ENCODE data around the gene DNAH8. TPM values are rescaled to one million over a fixed set of nuclear protein-coding genes. Genes with fewer than 3 reads are reported as not detected.
A peak's percentile ranks its signal among the peaks of the same experiment; 100 is the strongest.

The DNAH8 gene
- total RNA-seq, 2 experiments from 2014 or later = 0.03 to 0.05 TPM

- H3K36me3 Mint-ChIP-seq (ENCODE audit: low read depth) = no peaks in the 10 kb centered on the region
- H3K27ac Mint-ChIP-seq = no peak overlapping the region
- DNase-seq = no peak
- POLR2A ChIA-PET = no interaction called here
- peaks cover 14% of the 10 kb centered on the region for H3K27me3 Mint-ChIP-seq
- CTCF ChIA-PET = interaction anchor here (0.6 kb wide), 1 partner anchor 811 kb away, joined by 4 read pairs; no protein-coding TSS in a partner anchor
- H3K4me1 Mint-ChIP-seq = peaks cover 17% of the 10 kb centered on the region
- H3K4me3 Mint-ChIP-seq = no peak overlapping the region
- no peaks in the 10 kb centered on the region for H3K9me3 Mint-ChIP-seq
Measured at GRCh38 chr6:38730140-38730862, 15.2 kb downstream of the DNAH8 start.

GRCh38 chr6:38736951-38737350 lies 21.8 kb downstream of the DNAH8 start:
- Mint-ChIP-seq H3K4me1 (no peaks in the 10 kb centered on the region), H3K27ac (no peak overlapping the region), H3K36me3 (ENCODE audit: low read depth) (no peaks in the 10 kb centered on the region), H3K27me3 (peaks cover 48% of the 10 kb centered on the region), H3K4me3 (no peak overlapping the region), H3K9me3 (no peaks in the 10 kb centered on the region)
- CTCF ChIA-PET = no interaction called here
- POLR2A ChIA-PET = no interaction called here
- DNase-seq = no peak

- no peak overlapping the region for H3K4me3 Mint-ChIP-seq
- no peaks in the 10 kb centered on the region for H3K36me3 Mint-ChIP-seq (ENCODE audit: low read depth)
- H3K27me3 Mint-ChIP-seq = peaks cover 52% of the 10 kb centered on the region
- CTCF ChIA-PET = no interaction called here
- H3K4me1 Mint-ChIP-seq = no peaks in the 10 kb centered on the region
- H3K27ac Mint-ChIP-seq = no peak overlapping the region
- DNase-seq = no peak
- no peaks in the 10 kb centered on the region for H3K9me3 Mint-ChIP-seq
- POLR2A ChIA-PET = no interaction called here
Measured at GRCh38 chr6:38738261-38738660, 23.1 kb downstream of the DNAH8 start.

- H3K27me3 Mint-ChIP-seq = peaks cover 53% of the 10 kb centered on the region
Measured at GRCh38 chr6:38739532-38739931, 24.4 kb downstream of the DNAH8 start.

GRCh38 chr6:38749473-38749872 lies 34.4 kb downstream of the DNAH8 start:
- CTCF ChIA-PET = interaction anchor here (0.6 kb wide), 1 partner anchor 488 kb away, joined by 3 read pairs; no protein-coding TSS in a partner anchor

More at GRCh38 chr6:38739532-38739931, 24.4 kb downstream of the DNAH8 start:
- Mint-ChIP-seq H3K4me1 (no peaks in the 10 kb centered on the region), H3K27ac (no peak overlapping the region), H3K36me3 (ENCODE audit: low read depth) (no peaks in the 10 kb centered on the region), H3K9me3 (no peaks in the 10 kb centered on the region), H3K4me3 (no peak overlapping the region)
- POLR2A ChIA-PET = no interaction called here
- no peak for DNase-seq
- CTCF ChIA-PET = no interaction called here

GRCh38 chr6:38750968-38751615 lies 36.0 kb downstream of the DNAH8 start:
- H3K36me3 Mint-ChIP-seq (ENCODE audit: low read depth) = no peaks in the 10 kb centered on the region
- POLR2A ChIA-PET = no interaction called here
- peaks cover 2% of the 10 kb centered on the region for H3K27me3 Mint-ChIP-seq
- H3K9me3 Mint-ChIP-seq = no peaks in the 10 kb centered on the region
- H3K27ac Mint-ChIP-seq = no peak overlapping the region
- CTCF ChIA-PET = interaction anchor here (1.0 kb wide), 1 partner anchor 8 kb away, joined by 3 read pairs; no protein-coding TSS in a partner anchor
- H3K4me1 Mint-ChIP-seq = peaks cover 6% of the 10 kb centered on the region
- DNase-seq = no peak
- no peak overlapping the region for H3K4me3 Mint-ChIP-seq

More at GRCh38 chr6:38749473-38749872, 34.4 kb downstream of the DNAH8 start:
- Mint-ChIP-seq H3K27me3 (peaks cover 7% of the 10 kb centered on the region), H3K36me3 (ENCODE audit: low read depth) (no peaks in the 10 kb centered on the region), H3K4me1 (peaks cover 6% of the 10 kb centered on the region), H3K27ac (no peak overlapping the region), H3K4me3 (no peak overlapping the region), H3K9me3 (no peaks in the 10 kb centered on the region)
- POLR2A ChIA-PET = no interaction called here
- no peak for DNase-seq

GRCh38 chr6:38753707-38754106 lies 38.6 kb downstream of the DNAH8 start:
- Mint-ChIP-seq H3K4me3 (no peak overlapping the region), H3K27me3 (no peaks in the 10 kb centered on the region), H3K27ac (no peak overlapping the region), H3K36me3 (ENCODE audit: low read depth) (no peaks in the 10 kb centered on the region), H3K4me1 (peaks cover 6% of the 10 kb centered on the region), H3K9me3 (no peaks in the 10 kb centered on the region)
- ChIA-PET POLR2A (no interaction called here), CTCF (no interaction called here)
- no peak for DNase-seq

- no peaks in the 10 kb centered on the region for H3K9me3 Mint-ChIP-seq
- no peak overlapping the region for H3K27ac Mint-ChIP-seq
- ChIA-PET CTCF (interaction anchor here (1.5 kb wide), 1 partner anchor 18 kb away, joined by 3 read pairs; no protein-coding TSS in a partner anchor), POLR2A (no interaction called here)
- no peaks in the 10 kb centered on the region for H3K4me1 Mint-ChIP-seq
- H3K36me3 Mint-ChIP-seq (ENCODE audit: low read depth) = no peaks in the 10 kb centered on the region
- H3K27me3 Mint-ChIP-seq = peaks cover 2% of the 10 kb centered on the region
- no peak for DNase-seq
- no peak overlapping the region for H3K4me3 Mint-ChIP-seq
Measured at GRCh38 chr6:38755207-38755606, 40.1 kb downstream of the DNAH8 start.

- H3K27me3 Mint-ChIP-seq = peaks cover 2% of the 10 kb centered on the region
- ChIA-PET CTCF (interaction anchor here (1.5 kb wide), 1 partner anchor 18 kb away, joined by 3 read pairs; no protein-coding TSS in a partner anchor), POLR2A (no interaction called here)
- H3K27ac Mint-ChIP-seq = no peak overlapping the region
- no peaks in the 10 kb centered on the region for H3K9me3 Mint-ChIP-seq
- no peaks in the 10 kb centered on the region for H3K36me3 Mint-ChIP-seq (ENCODE audit: low read depth)
- DNase-seq = no peak
- H3K4me3 Mint-ChIP-seq = no peak overlapping the region
- no peaks in the 10 kb centered on the region for H3K4me1 Mint-ChIP-seq
Measured at GRCh38 chr6:38755874-38756273, 40.8 kb downstream of the DNAH8 start.

- ChIA-PET CTCF (interaction anchor here (1.5 kb wide), 1 partner anchor 13 kb away, joined by 4 read pairs; no protein-coding TSS in a partner anchor), POLR2A (no interaction called here)
- Mint-ChIP-seq H3K36me3 (ENCODE audit: low read depth) (peaks cover 3% of the 10 kb centered on the region), H3K9me3 (no peaks in the 10 kb centered on the region), H3K27ac (no peak overlapping the region), H3K4me3 (no peak overlapping the region), H3K27me3 (peaks cover 6% of the 10 kb centered on the region), H3K4me1 (no peaks in the 10 kb centered on the region)
- no peak for DNase-seq
Measured at GRCh38 chr6:38760097-38760496, 45.0 kb downstream of the DNAH8 start.

GRCh38 chr6:38762848-38763247 lies 47.7 kb downstream of the DNAH8 start:
- Mint-ChIP-seq H3K27me3 (peaks cover 6% of the 10 kb centered on the region), H3K9me3 (no peaks in the 10 kb centered on the region), H3K4me3 (no peak overlapping the region), H3K27ac (no peak overlapping the region), H3K36me3 (ENCODE audit: low read depth) (peaks cover 3% of the 10 kb centered on the region), H3K4me1 (peaks cover 5% of the 10 kb centered on the region)
- no peak for DNase-seq
- ChIA-PET CTCF (interaction anchor here (1.4 kb wide), 1 partner anchor 10 kb away, joined by 4 read pairs; no protein-coding TSS in a partner anchor), POLR2A (no interaction called here)

GRCh38 chr6:38767560-38767959 lies 52.4 kb downstream of the DNAH8 start:
- ChIA-PET POLR2A (no interaction called here), CTCF (no interaction called here)
- peaks cover 3% of the 10 kb centered on the region for H3K36me3 Mint-ChIP-seq (ENCODE audit: low read depth)

GRCh38 chr6:38773338-38773737 lies 58.2 kb downstream of the DNAH8 start:
- peaks cover 10% of the 10 kb centered on the region for H3K27me3 Mint-ChIP-seq
- peaks cover 4% of the 10 kb centered on the region for H3K4me1 Mint-ChIP-seq
- no peak overlapping the region for H3K4me3 Mint-ChIP-seq
- DNase-seq = peak; percentile 29
- POLR2A ChIA-PET = no interaction called here
- no peaks in the 10 kb centered on the region for H3K36me3 Mint-ChIP-seq (ENCODE audit: low read depth)
- CTCF ChIA-PET = interaction anchor here (0.7 to 1.9 kb wide), 6 partner anchors 10 to 71 kb away, joined by 3 to 4 read pairs (median 3); partner anchors contain the start of gene GLO1
- no peak overlapping the region for H3K27ac Mint-ChIP-seq
- H3K9me3 Mint-ChIP-seq = no peaks in the 10 kb centered on the region

More at GRCh38 chr6:38767560-38767959, 52.4 kb downstream of the DNAH8 start:
- peaks cover 11% of the 10 kb centered on the region for H3K4me1 Mint-ChIP-seq
- no peak for DNase-seq
- no peak overlapping the region for H3K4me3 Mint-ChIP-seq
- peaks cover 4% of the 10 kb centered on the region for H3K27me3 Mint-ChIP-seq
- no peaks in the 10 kb centered on the region for H3K9me3 Mint-ChIP-seq
- H3K27ac Mint-ChIP-seq = no peak overlapping the region

Data from activated CD4-positive, alpha-beta memory T cell treated with anti-CD3 and anti-CD28 coated beads, Interleukin-2, amount 10 ng/mL, durations not matched to agents 7 days and 5 days (primary cell).